Measurements from ENCODE around the gene CXCL11. TPM values are rescaled to one million over a fixed set of nuclear protein-coding genes. Genes with fewer than 3 reads are reported as not detected.

CXCL11 gene
- total and polyA plus RNA-seq, 2 donors (not counting 1 experiment from before 2014, with no cell fraction given): not detected

- H3K9ac ChIP-seq (ENCODE audit: low read length): no peak overlapping the region
- no peaks in the 10 kb centered on the region for H3K9me3 ChIP-seq (ENCODE audit: control extremely low read depth in 1 of 3, control insufficient read depth in 2 of 3, insufficient read depth in 1 of 3, low read length in 2 of 3)
- H4K20me1 ChIP-seq (ENCODE audit: control insufficient read depth, insufficient read depth, low read length, poor library complexity, severe bottlenecking): no peaks in the 10 kb centered on the region
- no peak overlapping the region for H3K4me3 ChIP-seq (ENCODE audit: control extremely low read depth in 1 of 5, extremely low read depth in 1 of 5, insufficient read depth in 1 of 5, low read depth in 2 of 5, low read length in 4 of 5)
- no peaks in the 10 kb centered on the region for H3K27me3 ChIP-seq (replicated peaks in 1 of 4; ENCODE audit: control extremely low read depth in 1 of 4, control insufficient read depth in 3 of 4, insufficient read depth in 4 of 4, low read length in 3 of 4)
- TF ChIP-seq EZH2 (IDR thresholded peaks at IDR 0.05; ENCODE audit: borderline replicate concordance, insufficient read depth, low read depth, low read length, poor library complexity, severe bottlenecking) (no peak), CTCF (IDR thresholded peaks at IDR 0.05) (no peak)
- CTCF ChIA-PET: interaction anchor here (0.6 to 3.4 kb wide), 2 partner anchors 18 to 49 kb away, joined by 3 to 14 read pairs; no protein-coding TSS in a partner anchor
- no peaks in the 10 kb centered on the region for H3K27me3 Mint-ChIP-seq
- H3K9me3 Mint-ChIP-seq (ENCODE audit: insufficient read depth): no peaks in the 10 kb centered on the region
- no peak overlapping the region for H3K27ac Mint-ChIP-seq
- peaks cover 20 to 23% of the 10 kb centered on the region in 2 donors for H3K4me1 ChIP-seq (ENCODE audit: control insufficient read depth in 2 of 2, insufficient read depth in 2 of 2, low read length in 2 of 2)
- intact Hi-C loops (cut with micrococcal nuclease): no loop called here
- ATAC-seq (ENCODE audit: low read depth): no peak
- POLR2A ChIA-PET: no interaction called here
- DNase-seq: no peak
- H3K36me3 ChIP-seq (replicated peaks in 1 of 2; ENCODE audit: control extremely low read depth in 1 of 2, control insufficient read depth in 1 of 2, extremely low read depth in 1 of 2, insufficient read depth in 2 of 2, low read length in 1 of 2): no peaks in the 10 kb centered on the region
- no peak overlapping the region for H2AFZ ChIP-seq (ENCODE audit: insufficient read depth, low read depth, low read length, poor library complexity, severe bottlenecking)
- H3K79me2 ChIP-seq (ENCODE audit: control insufficient read depth, insufficient read depth, low read length): no peaks in the 10 kb centered on the region
- no peak overlapping the region for H3K4me2 ChIP-seq (replicated peaks; ENCODE audit: low read depth, low read length, poor library complexity, severe bottlenecking)
- H3K4me1 Mint-ChIP-seq: peaks cover 28% of the 10 kb centered on the region
- no peak overlapping the region for H3K27ac ChIP-seq (ENCODE audit: low read length in 2 of 2)
- WGBS (ENCODE audit: insufficient coverage): no CpG with 5 or more reads among the region's 1 CpG
- no peak overlapping the region for H3K4me3 Mint-ChIP-seq
Observed at GRCh38 chr4:76013540-76013939, 22.3 kb downstream of the CXCL11 start.

GRCh38 chr4:76012388-76012801 lies 23.5 kb downstream of the CXCL11 start:
- Histone ChIP-seq H3K79me2 (ENCODE audit: control insufficient read depth, insufficient read depth, low read length) (no peaks in the 10 kb centered on the region), H2AFZ (ENCODE audit: insufficient read depth, low read depth, low read length, poor library complexity, severe bottlenecking) (peak overlapping the region; percentile 47), H3K4me2 (replicated peaks; ENCODE audit: low read depth, low read length, poor library complexity, severe bottlenecking) (peak overlapping the region; percentile 57), H3K4me3 (ENCODE audit: control extremely low read depth in 1 of 5, extremely low read depth in 1 of 5, insufficient read depth in 1 of 5, low read depth in 2 of 5, low read length in 4 of 5) (no peak overlapping the region), H3K27ac (ENCODE audit: low read length in 2 of 2) (peak overlapping the region in 1 of 2 donors; percentile 42), H3K9me3 (ENCODE audit: control extremely low read depth in 1 of 3, control insufficient read depth in 2 of 3, insufficient read depth in 1 of 3, low read length in 2 of 3) (no peaks in the 10 kb centered on the region), H3K27me3 (replicated peaks in 1 of 4; ENCODE audit: control extremely low read depth in 1 of 4, control insufficient read depth in 3 of 4, insufficient read depth in 4 of 4, low read length in 3 of 4) (no peaks in the 10 kb centered on the region), H3K4me1 (ENCODE audit: control insufficient read depth in 2 of 2, insufficient read depth in 2 of 2, low read length in 2 of 2) (peaks cover 20 to 23% of the 10 kb centered on the region in 2 donors), H4K20me1 (ENCODE audit: control insufficient read depth, insufficient read depth, low read length, poor library complexity, severe bottlenecking) (no peaks in the 10 kb centered on the region), H3K9ac (ENCODE audit: low read length) (peak overlapping the region; percentile 33), H3K36me3 (replicated peaks in 1 of 2; ENCODE audit: control extremely low read depth in 1 of 2, control insufficient read depth in 1 of 2, extremely low read depth in 1 of 2, insufficient read depth in 2 of 2, low read length in 1 of 2) (no peaks in the 10 kb centered on the region)
- ChIA-PET POLR2A (no interaction called here), CTCF (no interaction called here)
- Mint-ChIP-seq H3K4me3 (no peak overlapping the region), H3K27me3 (no peaks in the 10 kb centered on the region), H3K4me1 (peaks cover 28% of the 10 kb centered on the region), H3K27ac (no peak overlapping the region), H3K9me3 (ENCODE audit: insufficient read depth) (no peaks in the 10 kb centered on the region)
- TF ChIP-seq EZH2 (IDR thresholded peaks at IDR 0.05; ENCODE audit: borderline replicate concordance, insufficient read depth, low read depth, low read length, poor library complexity, severe bottlenecking) (no peak), CTCF (IDR thresholded peaks at IDR 0.05) (no peak)
- intact Hi-C loops (cut with micrococcal nuclease): no loop called here
- ATAC-seq (ENCODE audit: low read depth) (no peak), DNase-seq (no peak)
- WGBS (ENCODE audit: insufficient coverage): no CpG with 5 or more reads among the region's 1 CpG

Measured in B cell (primary cell).